NCI-H524 (cell line): ENCODE data around the gene CEMIP.

ENCODE experiments used
- DNase-seq, 2 experiments: peaks; one replicate each; lab custom pipeline; 2025; lab: John Stamatoyannopoulos, UW

Gene CEMIP

DNA sequence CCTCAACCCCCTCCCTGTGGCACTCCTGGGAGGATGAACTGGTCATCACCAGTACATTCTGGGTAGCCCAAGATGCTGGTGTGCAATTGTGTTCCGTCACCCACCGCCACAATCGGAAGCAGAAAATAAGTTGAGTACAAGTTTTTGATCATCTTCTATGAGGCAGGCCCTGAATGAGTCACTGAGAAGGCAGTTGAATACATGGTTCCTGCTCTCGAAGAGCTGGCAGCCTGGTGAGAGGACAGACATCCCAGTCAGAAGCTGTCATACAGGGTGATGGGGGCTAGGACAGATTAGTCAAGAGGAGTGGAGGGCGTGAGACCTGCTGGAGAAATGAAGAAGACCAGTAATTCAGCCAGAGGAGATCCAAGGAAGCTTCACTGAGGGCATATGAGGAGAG is 6.2 kb downstream of the CEMIP start:
- DNase-seq = no peak

DNA sequence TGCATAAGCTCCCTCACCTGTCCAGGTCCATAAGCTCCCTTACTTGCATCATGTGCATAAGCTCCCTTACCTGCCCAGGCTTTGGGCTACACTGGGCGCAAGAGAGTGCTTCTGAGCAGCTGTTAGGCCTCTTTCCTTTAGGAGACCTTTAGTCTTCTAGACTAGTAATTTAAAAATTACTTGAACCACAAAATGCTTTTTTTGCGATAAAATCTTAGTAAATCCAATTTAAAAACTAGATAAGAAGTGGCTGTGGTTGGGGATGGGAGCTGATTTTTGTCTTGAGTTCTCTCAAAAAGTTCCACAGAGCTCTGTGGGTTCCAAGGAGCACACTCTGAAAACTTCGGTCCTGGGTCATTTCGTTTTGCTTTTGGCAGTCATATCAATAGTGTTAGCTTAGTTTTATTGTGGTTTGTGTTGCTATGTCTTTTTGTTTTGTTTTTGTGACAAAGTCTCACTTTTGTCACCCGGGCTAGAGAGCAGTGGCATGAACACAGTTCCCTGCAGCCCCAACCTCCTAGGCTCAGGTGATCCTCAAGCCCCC is 6.7 kb downstream of the CEMIP start:
- no peak for DNase-seq

DNA sequence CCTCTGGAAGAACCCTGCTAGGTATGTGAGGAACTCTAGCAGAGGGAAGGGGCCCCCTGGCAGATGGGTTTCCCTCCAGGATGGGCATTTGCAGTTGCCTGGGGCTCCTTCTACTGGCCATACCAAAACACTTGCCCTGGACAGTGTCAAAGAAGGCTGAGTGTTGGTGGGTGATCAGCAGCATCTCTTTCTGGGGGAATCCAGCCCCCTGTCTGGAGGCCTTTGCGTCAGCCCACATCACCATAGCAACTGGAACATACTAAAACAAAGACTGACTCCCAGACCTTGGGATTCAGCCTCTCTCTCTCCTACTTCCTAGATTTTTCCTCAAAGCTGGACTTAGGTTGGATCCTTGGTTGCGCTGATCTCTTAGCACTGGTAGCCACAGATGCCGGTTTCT is 8.1 kb downstream of the CEMIP start:
- peak in 1 of 2 experiments; percentile 13 for DNase-seq

DNA sequence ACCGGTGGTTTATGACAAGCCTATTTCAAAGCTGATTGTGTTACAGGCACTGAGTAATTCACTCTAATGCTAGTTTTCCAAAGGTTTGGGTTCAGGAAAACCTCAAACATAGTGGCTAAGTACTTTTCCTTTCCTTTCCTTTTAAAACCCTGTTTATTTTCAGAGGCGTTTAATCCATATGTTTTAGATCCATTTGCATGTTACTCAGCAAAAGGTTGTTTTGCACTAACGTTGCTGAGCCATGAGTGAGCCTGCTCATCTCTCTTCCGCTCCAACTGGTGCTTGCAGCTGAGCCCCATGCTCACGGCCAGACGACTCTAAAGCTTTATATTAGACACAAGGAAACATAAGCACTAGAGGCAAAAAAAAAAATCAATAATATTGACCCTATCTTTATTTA is 9.4 kb downstream of the CEMIP start:
- no peak for DNase-seq

DNA sequence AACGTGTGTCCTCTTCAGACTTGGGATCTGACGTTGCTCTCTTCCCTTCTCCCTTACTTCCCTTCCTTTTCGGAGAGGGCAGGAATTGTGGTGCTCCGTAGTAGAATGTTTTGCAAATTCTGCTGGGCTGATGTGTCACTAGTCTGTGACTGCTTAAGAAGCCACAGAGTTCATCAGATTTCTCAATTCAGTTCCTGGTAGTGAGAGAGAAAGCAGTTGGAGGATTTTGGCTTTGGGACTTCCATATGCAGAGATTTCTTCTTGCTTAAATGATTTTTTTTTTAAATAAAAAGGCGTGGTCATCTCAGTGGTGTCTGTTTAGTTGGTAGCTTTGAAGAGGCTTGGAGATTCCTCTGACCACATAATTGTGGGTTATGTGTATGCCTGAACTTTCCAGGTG is 10.1 kb downstream of the CEMIP start:
- DNase-seq = no peak

DNA sequence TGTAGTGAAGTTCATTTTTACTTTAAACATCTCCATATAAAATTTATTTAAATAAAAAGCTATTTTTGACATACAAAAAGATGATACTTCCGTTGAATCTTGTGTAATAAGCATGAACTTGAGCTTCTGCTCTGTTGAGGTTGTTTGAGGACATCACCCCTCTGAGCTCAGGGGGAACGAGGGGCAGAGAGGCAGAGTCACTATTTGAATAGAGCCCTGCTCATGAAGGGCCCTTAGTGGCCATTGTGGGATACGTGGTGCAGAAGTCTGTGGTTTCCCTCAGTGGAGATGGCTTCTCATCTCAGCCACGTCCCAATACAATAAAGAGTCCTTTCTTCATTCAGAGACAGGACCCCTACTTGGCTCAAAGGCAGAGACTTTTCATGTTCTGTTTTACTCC is 10.6 kb downstream of the CEMIP start:
- DNase-seq = no peak

DNA sequence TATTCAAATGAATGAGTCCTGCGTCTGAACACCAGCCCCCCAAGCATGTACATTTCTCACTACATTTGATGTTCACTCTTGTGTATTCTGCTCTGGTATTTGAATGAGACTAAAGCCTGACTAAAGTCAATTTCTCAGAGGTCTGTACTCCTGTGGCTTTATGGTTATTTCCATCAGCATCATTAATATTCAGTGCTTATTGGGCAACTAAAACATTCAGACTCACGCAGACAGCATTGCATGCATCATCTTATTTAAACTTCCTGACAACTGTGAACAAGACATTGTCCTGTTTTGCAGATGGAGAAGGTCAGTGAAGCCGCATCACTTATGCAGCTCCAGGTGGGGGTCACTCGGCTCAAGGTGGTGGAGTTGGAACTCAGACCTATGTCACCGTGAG is 11.1 kb downstream of the CEMIP start:
- DNase-seq = no peak

DNA sequence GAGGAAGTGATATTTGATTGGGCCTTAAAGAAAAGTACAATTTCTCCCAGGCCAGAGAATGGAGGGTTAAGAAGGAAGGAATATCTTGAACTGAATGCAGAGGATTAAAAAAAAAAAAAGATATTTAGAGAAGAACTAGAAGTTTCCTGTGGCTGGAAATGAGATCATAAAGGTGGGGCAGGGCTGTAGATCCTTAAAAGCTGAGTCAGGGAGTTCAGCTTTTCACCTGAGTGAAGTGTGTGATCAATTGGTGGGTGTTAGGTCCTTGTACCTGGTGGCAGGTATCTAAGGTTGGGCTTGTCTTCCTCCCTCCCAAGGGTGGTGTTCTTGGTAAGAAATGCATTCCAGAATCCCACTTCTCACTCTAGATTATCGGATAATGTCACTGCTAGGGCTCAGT is 11.8 kb downstream of the CEMIP start:
- no peak for DNase-seq

DNA sequence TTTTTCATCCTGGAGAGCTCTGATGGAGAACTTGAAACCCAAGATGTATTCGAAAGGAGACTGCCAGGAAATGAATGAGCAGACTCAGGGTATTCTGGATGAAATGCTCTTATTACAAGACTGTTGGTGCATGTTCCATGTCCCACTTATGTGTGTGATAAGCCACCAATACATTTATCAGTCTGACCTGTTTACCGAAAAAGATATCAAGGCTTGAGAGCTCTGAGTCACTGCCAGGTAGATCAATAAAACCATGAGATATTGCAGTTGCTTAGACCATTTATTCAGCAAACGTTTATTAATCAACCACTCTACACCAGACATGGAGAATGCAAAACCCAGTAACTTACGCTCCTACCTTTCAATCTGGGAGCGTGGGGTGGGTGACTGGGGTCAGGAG is 17.2 kb downstream of the CEMIP start:
- DNase-seq = no peak

DNA sequence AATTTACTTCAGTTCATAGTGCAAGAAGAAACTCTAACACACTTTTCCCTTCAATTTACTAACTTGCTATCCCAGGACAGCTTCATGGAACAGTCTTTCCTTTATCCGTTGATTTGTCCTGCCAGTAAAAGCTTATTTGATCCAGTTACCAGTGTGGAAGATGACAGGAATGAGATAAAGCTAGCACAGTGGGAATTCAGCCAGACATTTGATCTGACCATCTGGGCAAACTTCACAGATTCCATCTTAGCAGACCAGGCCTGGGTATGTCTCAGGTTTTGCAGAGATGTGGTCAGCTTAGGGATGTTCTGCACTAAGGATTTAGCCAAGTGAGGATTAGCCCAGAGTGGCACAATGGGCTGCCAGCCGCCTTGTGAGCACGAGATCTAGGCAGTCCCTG is 19.7 kb downstream of the CEMIP start:
- DNase-seq = peak; percentile 88 to 95

DNA sequence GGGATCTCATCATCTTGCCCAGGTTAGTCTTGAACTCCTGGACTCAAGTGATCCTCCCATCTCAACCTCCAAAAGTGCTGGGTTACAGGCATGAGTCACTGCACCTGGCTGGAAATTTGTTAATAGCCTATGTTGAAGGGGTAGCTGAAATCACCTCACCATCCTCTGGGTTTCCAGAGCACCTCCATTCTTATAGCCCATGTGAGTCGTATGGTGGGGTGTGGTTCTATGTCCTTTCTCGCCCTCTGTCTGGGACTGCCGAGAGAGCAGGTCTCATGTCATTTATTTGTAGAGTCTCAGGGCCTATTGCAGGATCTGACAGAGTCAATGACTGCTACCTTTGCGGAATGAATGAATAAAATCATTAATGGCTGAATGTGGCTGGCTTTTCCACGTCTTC is 20.9 kb downstream of the CEMIP start:
- no peak for DNase-seq

DNA sequence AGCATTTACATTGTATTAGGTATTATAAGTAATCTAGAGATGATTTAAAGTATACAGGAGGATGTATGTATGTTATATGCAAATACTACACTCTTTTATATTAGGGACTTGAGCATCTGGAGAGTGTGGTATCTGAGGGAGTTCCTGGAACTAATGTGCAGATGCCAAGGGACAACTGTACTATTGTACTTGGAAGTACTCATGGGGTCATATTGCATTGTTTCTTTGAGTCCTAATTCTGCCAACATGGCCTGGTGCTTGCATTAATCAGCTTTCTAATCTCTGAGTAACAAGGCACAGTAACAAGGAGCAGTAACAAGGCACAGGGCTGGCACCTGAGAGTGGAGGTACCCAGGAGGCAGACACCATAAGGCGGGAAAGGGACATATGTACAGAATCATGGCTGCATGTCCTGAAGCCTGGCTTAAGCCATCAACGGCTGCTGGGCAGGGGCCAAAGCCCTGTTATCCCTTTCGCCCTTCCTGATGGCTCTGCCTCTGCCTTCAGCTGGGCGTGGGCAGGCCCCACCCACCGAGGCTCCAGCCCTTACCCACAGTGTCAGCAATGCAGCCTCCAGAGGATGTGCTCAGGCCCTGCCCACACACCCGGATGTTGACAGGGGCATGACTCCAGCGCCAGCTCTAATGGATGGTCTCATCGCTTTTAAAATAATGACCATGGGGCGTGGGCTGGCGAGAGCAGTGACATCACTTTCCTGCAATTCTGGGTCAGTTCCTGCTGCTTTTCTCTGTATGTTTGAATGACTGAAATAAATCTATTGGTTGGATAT is 22.9 kb downstream of the CEMIP start:
- peak; percentile 20 to 73 for DNase-seq

DNA sequence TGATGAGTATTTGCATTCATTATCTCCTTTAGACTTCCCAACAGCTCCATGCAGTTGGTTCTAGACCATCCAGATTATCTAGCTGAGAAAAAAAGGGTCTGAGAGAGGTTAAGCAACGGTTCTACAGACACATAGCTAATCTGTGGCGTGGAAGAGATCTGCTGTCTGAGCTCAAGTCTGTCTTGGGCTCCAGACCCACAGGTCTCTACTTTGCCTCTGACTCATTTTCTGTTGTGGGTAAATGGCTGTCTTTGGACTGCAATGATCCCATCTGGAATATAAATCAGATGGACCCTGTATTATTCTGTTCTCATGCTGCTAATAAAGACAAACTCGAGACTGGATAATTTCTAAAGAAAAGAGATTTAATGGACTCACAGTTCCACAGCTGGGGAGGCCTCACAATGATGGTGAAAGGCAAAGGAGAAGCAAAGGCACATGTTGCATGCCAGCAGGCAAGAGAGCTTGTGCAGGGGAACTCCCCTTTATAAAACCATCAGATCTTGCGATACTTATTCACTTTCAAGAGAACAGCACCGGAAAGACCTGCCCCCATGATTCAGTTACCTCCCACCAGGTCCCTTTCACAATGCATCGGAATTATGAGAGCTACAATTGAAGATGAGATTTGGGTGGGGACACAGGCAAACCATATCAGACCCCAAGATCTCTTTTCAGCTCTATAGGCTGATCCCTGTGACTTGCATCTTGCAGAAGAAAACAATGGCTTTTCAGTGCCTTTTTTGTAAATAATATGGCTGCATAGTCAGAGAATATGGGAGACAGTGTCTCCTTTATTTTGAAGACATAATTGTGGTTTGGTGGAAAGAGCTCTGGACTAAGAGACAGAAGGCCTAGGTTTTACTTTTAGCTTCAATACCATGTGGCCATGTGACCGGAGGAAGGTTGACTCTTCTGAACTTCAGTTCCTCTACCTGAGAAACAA is 24.7 kb downstream of the CEMIP start:
- DNase-seq = no peak

DNA sequence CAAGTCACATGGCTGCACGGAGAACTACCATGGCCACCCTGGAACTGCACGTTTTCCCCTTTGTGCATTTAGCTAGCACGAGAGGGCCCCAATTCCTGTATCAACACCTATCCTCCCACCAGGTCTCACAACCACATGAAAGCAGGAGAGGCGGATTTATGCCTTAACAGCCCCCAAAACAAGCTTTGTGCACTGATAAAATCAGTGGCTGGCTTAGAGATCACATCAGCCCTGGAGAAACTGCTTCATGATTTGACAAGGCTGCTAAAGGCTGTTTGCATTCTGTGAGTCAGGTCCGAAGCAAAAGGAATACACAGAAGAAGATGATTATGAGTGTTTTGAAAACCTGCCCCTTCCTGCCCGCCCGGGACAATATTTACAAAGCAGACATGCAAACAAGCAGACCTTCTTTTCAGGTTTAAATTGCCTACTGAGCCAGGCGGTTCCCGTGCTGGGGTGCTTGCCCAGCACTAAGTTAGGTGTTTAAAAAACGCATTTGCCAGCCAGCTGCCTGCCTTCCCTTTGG is 25.9 kb downstream of the CEMIP start:
- DNase-seq = no peak

DNA sequence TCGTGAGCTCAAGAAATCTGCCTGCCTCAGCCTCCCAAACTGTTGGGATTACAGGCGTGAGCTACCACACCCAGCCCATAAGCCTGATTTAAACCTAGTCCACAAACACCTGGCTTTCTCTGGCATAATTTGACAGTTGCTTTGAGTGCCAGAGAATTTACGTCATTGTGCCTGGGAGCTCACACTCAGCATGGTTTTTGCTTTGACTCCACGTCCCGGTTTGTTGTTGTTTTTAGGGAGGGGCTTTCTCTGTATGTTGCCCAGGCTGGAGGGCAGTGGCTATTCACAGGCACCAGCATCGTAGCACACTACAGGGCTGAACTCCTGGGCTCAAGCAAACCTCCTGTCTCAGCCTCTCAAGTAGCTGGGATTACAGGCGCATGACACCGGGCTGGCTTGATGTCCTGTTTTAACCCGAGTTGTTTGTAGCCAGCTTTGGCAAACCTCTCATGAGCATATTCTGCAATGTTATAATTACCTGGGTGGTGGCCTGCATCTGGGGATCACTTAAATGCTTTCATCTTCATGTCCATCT is 32.7 kb downstream of the CEMIP start:
- DNase-seq = no peak

DNA sequence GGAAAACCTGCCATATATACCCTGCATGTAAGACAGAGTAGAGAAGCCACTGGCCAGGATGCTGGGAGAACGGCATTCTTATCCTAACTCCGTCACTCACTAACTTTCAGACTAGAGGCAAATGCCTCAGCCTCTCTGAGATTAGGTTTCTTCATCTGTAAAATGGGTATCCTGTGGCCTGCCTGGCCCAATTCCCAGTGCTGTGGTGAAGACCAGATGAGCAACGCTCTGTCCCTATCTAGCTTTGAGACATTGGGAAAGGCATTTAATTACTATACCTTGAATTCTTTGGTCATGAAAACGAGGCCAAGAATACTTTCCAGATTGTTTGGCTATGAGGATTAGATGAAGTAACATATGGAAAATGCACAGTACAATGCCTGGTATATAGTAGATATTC is 35.9 kb downstream of the CEMIP start:
- DNase-seq = no peak

DNA sequence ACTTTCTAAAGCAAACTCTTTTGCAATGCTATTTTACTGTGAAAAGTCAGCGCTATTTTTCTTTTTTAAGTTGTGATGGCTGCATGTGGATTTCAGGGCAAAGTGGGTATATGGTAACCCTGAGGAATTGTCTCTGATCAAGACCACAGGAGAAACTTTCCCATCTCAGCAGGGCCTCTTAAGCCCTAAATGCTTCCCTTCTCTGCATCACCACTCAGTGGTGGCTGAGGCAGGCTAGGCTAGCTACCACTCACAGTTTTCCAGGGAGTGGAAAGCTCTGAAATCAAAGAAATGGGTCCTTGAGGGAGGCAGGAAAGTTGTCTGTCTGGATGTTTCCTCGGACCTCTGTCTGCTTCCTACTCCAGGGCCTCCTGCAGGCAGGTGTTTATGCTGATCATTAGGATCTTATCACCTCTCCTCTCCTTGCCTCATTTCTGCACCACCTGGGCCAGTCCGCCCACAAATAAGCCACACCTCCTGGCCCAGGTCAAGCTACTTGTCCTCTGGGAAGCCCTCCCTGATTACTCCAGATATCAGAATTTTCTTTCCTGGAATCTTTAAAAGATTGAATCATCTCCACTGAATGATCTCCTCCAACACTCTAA is 37.0 kb downstream of the CEMIP start:
- no peak for DNase-seq

DNA sequence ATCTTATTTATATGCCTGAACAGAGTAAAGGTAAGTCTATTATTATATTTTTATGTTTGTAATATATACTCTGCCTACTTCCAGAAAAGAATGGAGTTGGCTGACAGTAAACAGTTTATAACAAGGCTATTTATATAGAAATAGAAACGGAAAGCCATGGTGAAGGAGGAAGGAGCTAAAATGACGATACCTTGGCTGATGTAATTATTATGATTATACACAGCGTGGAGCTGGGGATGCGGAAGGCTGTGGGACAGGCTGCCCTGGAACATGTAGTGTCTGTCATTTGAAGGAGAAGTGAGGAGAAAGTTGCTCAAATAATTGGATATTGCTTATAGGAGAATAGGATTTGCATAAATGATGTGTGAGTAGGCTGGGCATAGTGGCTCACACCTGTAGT is 37.8 kb downstream of the CEMIP start:
- DNase-seq = no peak

DNA sequence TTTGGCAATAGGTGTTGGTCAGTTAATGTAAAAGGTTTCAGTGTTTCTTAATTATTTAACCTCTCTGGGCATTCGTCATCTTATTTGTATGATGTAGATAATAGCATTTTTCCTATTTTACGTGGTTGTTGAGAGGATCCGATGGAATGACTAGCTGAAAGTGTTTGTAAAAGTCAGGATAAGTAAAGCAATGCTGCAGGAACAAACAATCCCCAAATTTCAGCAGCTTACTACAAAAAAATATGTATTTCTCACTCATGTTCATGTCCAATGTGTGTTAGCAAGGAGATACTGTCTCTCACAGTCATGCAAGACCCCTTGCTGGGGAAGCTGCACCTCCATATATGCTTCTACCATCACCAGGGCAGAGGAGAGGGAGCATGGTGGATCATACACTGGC is 38.7 kb downstream of the CEMIP start:
- no peak for DNase-seq

DNA sequence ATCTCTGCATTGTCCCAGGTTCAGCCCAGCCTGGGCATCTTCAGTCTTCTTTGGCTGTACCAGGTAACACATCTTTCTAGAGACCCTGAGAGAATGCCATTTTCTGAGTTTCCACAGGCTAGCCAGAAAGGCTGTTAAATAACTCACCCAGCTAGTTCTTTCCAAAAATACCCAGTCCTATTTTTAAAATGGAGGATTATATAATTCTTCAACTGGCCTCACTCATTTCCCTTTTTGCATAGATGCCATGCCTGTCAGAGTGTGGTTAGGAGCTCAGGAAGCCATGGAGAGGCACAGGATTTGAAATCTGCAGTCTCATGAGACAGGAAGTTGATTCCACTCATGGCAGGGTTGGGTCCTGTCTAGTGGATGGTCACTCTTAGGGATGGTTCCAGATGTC is 39.8 kb downstream of the CEMIP start:
- DNase-seq = no peak

DNA sequence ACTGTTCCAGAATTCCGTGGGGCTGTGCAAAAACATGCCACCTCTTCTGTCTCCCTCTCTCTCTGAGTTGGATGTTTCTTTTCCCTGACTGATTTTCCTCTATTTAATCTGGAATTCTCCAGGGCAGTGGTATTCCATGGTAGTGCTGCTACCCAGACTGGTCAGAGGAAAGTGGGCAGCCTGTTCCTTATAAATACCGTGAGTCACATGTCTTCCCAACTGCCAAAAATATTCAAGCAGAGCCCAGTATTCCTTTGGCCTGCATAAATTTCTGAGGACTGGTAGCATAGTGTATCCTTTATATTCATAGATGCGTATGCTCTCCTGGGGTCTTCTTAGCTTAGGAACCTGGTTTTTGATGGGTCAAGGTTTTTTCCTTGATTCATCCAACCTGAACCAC is 40.9 kb downstream of the CEMIP start:
- DNase-seq = no peak

DNA sequence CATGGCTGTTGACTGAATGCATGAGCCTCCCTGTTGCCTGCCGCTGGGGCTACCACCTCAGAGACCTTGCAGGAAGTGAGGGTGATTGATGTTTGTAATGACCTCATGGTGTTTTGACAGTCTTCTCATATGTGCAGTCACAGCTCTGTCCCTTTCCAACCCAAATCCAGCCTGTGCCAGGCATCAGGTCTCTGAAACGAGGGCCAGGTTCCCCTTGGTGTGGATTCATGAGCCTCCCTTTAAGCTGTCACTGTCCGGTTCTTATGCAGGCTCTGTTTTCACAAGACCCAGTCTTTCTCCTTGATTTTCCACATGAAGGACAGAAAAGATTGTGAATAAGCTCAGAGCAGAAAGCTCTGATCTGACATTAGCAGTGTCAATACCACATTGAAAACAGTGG is 43.1 kb downstream of the CEMIP start:
- no peak for DNase-seq
